Endothelial cell of hepatic sinusoid (primary cell): ENCODE data around the gene CPAMD8.

ENCODE experiments used
- in situ Hi-C: cut with HindIII; loops from 2 replicates; pipeline ENCODE4 v1.10.0; 2017; ENCODE audit warnings: low sequenced_read_pairs

Gene CPAMD8

DNA sequence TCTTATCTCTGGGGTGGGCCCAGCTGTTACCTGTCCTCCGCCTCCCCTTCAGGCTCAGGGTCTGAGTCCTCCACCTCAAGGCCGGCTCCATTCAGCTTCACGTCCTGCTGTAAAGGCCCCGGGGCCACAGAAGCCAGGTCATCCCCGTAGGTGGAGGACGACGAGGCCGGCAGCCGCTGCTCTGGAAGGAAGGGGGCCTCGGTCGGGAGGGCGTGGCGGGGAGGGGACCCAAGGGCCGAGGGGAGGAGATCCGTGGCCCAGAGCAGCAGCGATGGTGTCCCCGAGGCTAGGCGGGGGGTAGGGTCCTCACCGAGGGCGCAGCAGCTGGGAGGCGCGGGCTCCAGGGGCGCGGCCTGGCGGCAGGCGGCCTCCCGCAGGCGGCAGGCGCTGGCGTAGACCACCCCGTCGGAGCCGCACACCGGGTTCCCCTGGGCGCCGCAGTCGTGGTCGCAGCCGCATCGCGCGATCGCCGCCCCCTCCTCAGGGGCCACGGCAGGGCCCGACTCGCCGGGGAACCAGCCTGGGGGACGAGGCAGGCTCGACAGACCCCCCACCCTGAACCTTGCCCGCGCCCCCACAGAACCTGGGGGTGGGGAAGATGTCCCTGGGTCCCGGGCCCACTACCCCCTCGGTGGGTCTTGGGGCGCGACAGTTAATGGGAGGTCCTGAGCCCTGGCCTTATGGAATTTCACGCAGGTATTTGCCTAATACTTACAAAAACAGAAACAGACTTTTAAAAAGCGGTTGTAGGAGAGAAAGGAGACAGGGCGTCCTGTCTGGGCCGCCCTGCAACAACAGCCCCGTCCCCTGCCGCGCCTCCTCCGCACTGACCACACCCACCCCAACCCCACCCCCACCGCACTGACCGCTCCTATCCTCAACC lies 130.2 kb downstream of the CPAMD8 start:
- in situ Hi-C loops = no loop called here

DNA sequence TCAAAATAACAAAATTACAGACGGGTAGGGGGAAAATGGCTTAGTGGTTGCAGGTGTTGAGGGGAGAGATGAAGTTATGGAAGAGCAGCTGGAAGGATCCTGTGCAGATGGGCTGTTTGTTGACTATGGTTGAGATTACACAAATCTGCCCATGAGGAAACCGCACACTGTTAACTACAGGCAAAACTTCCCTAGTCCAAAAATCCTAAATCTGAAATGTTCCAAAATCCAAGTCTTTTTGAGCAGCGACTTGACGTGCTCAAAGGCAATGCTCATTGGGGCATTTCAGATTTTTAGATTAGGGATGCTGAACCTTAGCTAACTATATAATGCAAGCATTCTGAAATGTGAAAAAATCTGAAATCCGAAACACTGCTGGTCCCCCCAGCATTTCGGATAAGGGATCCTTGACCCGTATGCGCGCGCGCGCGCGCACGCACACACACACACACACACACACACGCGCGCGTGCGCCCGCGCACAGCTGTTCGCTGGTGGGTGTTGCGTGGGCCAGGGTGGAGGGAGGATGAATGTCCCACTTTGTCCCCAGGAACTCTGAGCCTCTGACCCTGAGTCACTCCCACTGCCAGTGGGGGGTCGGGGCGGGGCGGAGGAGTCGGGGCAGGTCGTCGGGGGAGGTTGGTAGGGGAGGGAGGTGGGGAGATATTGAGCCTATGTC lies 131.0 kb downstream of the CPAMD8 start:
- in situ Hi-C loops = no loop called here

DNA sequence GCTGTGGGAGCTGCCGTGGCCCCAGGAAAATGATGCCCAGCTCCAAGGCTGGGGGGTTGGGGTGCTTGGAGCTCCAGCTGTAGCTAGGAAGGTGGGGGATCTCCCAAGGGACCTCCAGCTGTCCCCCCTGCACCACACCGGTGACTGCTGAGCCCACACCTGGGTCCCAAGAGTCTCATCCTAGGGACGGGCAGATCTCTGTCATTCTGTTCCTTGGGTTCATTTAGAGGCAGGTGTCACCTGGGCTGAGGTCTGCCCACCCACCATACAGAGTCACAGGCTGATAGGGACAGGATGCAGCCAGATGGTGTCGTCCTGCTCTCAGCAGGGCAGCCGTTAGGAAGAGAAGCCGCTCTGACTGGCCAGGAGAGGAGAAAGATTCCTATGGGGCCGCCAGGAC lies 132.5 kb downstream of the CPAMD8 start:
- in situ Hi-C loops = no loop called here

DNA sequence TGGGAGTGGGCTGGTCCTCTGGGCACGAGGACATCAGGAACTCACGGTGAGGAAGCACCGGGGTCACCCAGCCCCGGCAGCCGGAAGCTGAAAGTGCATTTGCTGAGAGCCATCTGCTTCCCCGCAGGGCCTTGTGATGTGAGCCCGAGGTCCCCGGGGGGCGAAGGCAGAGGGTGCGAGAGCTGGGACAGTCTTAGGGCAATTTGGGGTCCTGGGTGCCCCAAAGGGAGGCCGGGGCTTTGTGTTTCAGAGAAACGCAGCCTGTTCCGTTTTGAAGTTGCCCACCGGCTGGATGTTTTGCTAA lies 133.0 kb downstream of the CPAMD8 start:
- in situ Hi-C loops = no loop called here

DNA sequence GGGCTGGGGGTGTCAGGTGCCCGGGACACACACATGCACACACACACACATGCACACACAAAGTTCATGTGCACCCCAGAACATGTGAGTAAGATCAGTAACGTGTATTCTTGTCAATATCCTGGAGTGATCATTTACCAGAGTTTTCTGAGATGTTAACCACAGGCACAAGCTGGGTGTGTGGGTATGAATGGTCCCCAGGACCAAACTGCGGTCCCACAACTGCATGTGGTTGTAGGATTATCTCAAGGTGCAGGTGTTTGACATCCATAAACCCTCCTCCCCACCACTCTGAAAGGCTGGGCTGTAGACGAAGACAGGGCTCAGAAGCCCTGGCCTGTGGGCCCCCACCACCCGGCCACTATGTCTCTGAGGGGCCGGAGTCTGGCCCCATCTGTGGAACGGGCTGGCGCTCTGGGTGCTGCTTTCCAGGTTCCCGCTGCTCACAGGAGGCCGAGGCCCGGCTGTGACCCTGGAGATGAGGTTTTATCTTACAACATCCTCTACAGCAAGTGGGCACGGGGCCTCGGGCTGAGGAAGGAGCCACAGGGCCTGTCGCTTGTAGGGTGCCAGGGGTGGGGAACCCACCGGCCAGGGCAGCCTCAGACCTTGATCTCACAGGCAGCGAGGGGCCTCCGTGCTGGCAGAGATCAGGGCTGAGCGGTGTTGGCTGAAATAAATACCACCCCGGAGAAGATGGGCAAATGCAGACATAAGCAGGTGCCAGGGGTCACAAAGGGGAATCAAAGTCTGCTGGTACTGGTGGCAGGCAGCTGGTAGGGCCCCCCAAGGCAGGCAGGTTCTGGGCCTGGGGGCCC lies 133.5 kb downstream of the CPAMD8 start:
- in situ Hi-C loops = no loop called here

DNA sequence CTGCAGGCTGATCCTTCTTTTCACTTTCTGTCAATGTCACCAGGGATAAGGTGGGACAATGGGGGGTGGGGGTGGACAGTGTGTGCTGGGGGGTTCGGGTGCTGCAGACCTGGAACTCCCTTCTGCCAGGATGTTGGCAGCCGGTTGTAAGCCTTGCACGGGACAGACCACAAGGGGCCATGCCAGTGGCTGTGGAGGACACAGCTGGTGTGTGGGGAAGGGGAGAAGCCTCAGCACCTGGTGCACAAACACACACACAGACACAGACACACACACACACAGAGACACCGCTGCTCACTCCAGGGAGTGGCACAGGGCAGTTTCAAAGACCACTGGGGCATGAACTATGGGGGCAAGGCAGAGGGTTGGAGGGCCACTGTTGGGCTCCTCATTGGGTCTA lies 134.2 kb downstream of the CPAMD8 start:
- in situ Hi-C loops = no loop called here

DNA sequence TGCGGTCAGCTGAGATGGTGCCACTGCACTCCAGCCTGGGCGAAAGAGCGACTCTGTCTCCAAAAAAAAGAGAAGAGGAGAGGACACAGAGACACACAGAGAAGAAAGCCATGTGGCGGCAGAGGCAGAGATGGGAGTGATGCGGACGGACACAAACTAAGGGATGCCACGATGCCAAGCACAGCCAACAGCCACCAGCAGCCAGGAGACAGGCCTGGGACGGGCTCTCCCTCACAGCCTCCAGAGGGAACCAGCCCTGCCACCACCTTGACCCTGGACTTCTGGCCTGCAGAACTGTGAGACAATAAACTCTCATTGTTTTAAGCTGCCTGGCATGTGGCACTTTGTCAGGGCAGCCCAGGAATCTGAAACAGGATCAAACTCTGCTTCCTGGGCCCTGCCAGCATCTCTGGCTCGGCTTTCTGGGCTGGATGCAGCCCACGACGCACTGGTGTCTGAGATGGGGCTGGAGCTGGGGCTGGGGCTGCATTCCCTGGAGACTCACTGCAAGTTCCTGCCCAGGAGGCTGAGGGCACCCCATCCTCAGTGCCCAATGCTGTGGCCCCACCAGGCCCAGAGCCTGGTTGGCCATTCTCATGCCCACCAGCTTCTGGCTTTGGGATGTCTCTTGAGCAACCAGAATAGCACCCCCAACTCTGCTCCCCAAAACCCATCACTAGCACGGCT lies 134.8 kb downstream of the CPAMD8 start:
- in situ Hi-C loops = no loop called here

DNA sequence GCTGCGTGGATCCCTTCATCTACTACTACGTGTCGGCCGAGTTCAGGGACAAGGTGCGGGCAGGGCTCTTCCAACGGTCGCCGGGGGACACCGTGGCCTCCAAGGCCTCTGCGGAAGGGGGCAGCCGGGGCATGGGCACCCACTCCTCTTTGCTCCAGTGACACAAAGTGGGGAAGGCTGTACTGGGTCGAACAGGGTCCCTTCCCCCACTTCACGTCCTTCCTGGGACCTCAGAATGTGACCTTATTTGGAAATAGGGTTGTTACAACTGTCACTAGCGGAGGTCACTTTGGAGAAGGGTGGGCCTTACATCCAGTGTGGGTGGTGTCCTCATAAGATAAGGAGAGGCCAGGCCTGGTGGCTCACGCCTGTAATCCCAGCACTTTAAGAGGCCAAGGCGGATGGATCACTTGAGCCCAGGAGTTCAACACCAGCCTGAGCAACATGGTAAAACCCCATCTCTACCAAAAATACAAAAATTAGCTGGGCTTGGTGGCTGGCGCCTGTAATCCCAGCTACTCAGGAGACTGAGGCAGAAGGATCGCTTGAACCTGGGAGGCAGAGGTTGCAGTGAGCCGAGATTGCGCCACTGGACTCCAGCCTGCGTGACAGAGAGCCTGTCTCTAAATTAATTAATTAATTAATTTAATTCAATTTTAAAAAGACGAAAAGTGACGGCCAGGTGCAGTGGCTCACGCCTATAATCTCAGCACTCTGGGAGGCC lies 136.0 kb downstream of the CPAMD8 start:
- in situ Hi-C loops = no loop called here

DNA sequence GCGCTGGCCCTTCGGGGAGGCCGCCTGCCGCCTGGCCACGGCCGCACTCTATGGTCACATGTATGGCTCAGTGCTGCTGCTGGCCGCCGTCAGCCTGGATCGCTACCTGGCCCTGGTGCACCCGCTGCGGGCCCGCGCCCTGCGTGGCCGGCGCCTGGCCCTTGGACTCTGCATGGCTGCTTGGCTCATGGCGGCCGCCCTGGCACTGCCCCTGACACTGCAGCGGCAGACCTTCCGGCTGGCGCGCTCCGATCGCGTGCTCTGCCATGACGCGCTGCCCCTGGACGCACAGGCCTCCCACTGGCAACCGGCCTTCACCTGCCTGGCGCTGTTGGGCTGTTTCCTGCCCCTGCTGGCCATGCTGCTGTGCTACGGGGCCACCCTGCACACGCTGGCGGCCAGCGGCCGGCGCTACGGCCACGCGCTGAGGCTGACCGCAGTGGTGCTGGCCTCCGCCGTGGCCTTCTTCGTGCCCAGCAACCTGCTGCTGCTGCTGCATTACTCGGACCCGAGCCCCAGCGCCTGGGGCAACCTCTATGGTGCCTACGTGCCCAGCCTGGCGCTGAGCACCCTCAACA lies 136.6 kb downstream of the CPAMD8 start:
- in situ Hi-C loops = no loop called here

DNA sequence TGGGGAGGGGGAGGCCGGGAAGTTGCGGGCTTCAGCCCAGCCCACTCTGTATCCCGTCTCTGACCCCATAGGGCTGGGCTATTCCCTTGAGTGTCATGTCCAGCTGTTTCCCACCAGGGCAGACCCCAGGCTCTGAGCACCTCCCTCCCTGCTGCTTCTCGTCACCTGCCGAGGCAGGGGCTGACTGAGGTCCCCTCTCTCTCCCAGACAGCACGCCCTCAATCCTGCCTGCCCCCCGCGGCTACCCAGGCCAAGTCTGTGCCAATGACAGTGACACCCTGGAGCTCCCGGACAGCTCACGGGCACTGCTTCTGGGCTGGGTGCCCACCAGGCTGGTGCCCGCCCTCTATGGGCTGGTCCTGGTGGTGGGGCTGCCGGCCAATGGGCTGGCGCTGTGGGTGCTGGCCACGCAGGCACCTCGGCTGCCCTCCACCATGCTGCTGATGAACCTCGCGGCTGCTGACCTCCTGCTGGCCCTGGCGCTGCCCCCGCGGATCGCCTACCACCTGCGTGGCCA lies 137.2 kb downstream of the CPAMD8 start:
- in situ Hi-C loops = no loop called here

DNA sequence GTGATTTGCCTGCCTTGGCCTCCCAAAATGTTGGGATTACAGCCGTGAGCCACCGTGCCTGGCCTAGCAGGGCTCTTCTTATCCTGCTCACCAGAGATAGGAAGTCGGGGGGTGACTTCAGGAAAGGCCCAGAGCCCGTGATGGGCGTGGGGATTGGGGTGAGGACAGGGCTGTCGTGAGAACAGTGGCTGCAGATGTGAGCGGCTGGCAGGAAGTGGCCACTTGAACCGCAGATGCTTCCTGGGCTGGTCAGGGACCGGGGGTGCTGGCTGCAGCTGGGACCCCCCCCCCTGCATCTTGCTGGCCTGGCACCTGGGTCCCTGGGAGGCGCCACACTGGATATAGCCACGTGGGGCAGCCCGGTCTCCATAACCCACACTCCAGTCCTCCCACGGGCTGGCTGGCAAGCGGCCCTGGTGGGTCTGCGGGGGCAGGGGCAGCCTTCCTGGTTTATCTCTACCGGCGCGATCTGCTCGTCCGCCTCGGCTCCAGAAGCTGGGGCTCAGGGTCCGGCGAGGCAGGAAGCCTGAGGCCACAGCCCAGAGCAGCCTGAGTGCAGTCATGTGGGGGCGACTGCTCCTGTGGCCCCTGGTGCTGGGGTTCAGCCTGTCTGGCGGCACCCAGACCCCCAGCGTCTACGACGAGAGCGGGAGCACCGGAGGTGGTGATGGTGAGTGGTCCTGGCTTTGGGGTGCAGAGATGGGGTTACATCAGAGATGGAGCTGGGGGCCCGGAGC lies 137.8 kb downstream of the CPAMD8 start, which contains the start of gene F2RL3:
TSS of gene F2RL3 (plus strand) at position 371 of the 737 bp plus-strand sequence. CDS start at position 562, 191 bp downstream.
- in situ Hi-C loops = no loop called here

DNA sequence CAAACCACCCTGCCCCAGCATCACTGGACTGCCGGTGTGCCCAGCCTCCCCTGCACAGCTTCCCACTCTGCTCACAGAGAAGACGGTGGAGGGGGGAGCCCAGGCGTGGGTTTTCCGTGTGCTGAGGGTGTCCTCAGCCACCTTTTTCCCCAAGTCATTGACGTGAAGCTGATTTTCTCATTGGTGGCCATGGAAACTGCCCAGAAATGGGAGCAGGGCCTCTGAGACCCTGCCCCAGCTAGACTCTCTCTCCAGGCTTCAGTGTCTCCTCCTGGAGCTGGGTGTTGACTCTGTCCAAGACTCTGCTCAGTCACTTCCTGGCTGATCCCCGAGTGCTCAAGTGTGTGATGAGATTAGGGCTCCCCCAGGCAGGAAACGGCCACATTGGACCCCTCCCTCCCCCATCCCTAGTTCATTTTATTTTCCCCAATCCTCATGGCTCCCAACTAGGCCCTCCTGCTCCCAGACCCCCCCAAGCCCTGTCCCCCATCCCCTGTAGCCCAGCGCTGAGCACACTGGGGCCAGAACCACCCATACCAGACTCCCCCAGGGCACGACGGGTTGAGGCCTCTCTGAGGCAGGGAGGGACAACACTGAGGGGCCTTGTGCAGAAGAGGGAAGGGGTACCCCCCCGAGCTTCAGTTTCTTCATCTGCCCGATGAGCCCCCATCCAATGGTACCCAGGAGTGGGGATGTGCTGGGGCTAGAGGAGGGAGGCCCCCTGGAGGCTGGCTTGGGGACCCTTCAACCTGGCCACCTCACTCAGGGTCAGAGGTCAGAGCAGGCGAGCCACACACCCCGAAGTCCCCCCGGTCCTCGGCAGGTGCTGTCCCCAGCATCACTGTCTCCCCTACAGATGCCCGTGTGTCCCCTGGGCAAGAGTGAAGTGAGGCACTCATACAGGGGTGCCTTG lies 139.0 kb downstream of the CPAMD8 start:
- in situ Hi-C loops = no loop called here

DNA sequence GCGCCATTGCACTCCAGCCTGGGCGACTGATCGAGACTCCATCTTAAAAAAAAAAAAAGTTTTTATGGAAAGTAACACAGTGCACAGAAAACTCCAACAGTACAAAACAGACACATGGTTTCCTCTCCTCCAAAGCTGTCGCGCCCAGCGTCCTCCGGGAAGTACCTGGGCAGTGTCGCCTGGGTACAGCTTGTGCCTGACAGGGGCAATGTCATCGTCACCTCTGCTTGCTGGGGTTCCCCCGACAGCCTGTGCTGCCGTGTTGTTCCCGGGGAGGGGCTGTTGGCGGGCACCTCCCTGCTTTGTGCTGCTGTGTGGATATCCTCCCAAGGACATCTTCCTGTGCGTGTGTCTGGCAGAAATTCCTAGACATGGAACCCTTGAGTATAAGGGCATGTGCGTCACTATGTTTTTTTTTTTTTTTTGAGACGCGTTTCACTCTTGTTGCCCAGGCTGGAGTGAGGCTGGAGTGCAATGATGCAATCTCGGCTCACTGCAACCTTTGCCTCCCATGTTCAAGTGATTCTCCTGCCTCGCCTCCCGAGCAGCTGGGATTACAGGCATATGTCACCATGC lies 140.2 kb downstream of the CPAMD8 start:
- in situ Hi-C loops = no loop called here

DNA sequence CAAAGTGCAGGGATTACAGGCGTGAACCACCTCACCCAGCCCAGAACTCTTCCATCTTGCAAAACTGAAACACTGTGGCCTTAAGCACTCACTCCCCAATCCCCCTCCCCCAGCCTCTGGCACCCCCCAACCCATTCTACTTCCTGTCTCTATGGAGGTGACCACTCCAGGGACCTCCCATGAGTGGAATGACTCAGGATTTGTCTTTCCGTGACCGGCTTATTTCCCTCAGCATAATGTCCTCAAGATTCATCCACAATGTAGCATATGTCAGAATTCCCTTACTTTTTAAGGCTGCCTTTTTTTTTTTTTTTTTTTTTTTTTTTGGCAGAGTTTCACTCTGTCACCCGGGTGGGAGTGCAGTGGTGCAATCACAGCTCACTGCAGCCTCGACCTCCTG lies 141.4 kb downstream of the CPAMD8 start:
- in situ Hi-C loops = no loop called here

DNA sequence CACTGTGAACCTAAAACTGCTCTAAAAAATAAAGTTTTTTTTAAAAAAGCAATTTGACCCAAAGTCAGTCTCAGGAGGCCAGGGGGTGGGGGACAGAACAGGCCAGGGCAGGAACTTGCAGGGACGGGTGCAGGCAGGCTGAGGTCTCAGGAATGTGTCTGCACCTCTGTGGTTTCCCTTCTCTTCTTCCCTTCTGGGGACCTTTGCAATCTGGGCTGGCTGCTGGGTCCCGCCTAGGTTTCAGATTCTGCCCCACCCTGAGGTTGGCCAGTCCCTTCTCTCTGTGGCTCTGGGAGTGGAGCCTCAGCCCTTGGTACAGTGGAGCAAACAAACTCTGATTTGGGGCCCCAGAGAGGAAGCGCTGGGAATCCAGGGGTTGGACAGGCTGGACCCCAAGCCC lies 143.1 kb downstream of the CPAMD8 start:
- in situ Hi-C loops = loop anchor here (5.0 kb wide), 1 partner anchor 61 kb away; no protein-coding TSS in a partner anchor

DNA sequence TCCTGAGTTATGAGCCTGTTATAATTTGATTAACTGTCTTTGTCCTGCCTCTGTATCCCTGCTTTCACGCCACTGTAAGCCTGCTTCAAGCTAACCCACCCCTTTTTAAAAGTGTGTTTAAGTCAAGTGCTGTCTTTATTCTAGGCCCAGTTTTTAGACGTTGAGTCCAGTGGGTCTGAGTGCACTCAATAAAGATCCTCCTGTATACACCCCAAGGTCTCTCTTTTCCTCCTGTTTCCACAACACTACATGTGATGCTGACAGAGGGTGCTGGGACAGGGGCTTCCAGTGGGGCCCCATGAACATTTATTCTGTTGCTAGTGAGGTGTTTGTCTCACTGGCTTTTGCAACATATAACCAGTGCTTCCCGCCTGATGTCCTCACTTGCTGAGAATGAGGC lies 144.5 kb downstream of the CPAMD8 start:
- in situ Hi-C loops = loop anchor here (5.0 kb wide), 1 partner anchor 60 kb away; no protein-coding TSS in a partner anchor

DNA sequence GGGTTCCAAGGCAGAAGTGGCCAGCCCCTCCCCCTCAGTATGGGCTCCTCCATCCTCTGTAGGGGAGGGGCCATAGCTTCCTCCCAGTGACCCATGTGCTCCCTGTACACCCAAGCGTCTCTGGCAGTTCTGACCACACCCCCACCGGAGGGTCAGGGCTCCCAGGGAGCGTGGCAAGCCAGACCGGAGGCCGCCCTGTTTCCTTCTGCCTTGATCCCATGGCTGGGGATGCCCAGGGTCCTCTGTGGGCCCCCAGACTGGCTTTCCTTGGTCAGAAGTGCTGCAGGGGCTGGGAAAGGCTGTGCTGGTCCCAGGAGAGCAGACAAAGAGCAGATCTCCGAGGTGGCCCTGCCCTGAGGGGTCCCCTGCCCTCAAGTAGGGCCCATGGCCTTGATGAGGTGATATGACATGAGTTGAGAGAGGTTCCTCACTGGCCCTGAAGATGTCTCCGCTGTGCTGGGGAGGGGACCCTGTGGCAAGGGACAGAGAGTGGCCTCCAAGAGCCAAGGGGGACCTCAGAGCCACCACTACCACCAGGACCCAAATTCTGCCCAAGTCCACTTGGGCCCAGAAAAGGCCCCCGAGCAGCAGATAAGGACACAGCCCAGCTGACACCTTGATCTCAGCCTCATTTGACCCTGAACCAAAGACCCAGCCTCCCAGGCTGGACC lies 145.6 kb downstream of the CPAMD8 start:
- in situ Hi-C loops = loop anchor here (5.0 kb wide), 1 partner anchor 59 kb away; no protein-coding TSS in a partner anchor
